ENCODE results near the gene SFT2D1.

The SFT2D1 gene

GRCh38 chr6:166277892-166278578 lies 64.3 kb downstream of the SFT2D1 start:
- no peak for DNase-seq (ENCODE audit: insufficient read length, low spot score)
- TF ChIP-seq POLR2A (IDR thresholded peaks at IDR 0.05; ENCODE audit: low read depth, low read length), result no peak
- no peak for FAIRE-seq

DNA sequence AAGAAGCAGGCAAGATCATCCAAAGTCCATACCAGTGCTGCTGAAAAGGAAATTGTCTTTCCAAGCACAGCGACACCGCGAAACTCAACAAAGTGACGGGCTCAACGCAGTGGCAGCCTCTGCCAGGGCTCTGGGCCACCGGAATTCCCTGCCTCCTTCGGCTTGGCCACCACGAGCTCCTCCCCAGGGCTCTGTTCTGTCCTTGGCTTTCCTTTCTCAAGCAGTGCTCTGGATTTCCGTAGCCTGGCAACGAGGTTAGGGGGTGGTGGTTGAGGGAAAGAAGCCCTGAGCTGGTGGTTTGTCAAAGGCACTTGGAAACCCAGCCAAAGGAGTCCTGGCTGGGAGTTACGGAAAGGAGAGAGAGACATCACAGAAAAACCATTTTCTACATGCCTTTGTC lies 65.3 kb downstream of the SFT2D1 start:
- FAIRE-seq, result no peak
- DNase-seq (ENCODE audit: insufficient read length, low spot score), result no peak
- no peak for TF ChIP-seq POLR2A (IDR thresholded peaks at IDR 0.05; ENCODE audit: low read depth, low read length)

DNA sequence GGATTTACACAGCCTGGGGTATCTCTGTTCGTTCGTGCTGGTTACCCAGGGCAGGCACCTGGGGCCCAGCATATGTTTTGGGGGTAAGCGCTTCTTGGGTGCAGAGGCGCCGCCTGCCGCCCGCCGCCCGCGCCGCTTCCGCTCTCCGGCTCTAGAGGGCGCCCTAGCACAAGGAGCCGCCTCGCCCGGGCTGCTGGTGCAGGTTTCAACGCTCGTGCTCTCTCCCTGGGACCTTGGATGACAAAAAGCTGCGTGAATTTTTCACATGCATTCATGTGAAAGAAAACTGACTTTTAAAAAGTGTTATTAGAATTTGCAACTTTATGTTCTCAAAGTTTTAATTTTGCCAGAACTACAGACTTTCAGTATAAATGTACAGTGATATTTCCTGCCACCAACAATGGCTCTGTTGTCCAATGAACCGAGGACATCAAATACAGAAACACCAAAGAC lies 66.6 kb downstream of the SFT2D1 start:
- FAIRE-seq, result no peak
- DNase-seq (ENCODE audit: insufficient read length, low spot score), result peak; percentile 33
- no peak for TF ChIP-seq POLR2A (IDR thresholded peaks at IDR 0.05; ENCODE audit: low read depth, low read length)

GRCh38 chr6:166274739-166275370 lies 67.5 kb downstream of the SFT2D1 start:
- FAIRE-seq, result no peak
- no peak for DNase-seq (ENCODE audit: insufficient read length, low spot score)
- no peak for TF ChIP-seq POLR2A (IDR thresholded peaks at IDR 0.05; ENCODE audit: low read depth, low read length)

- DNase-seq (ENCODE audit: insufficient read length, low spot score), result no peak
- no peak for TF ChIP-seq POLR2A (IDR thresholded peaks at IDR 0.05; ENCODE audit: low read depth, low read length)
- no peak for FAIRE-seq
Observed at GRCh38 chr6:166274163-166274562, 68.2 kb downstream of the SFT2D1 start.

DNA sequence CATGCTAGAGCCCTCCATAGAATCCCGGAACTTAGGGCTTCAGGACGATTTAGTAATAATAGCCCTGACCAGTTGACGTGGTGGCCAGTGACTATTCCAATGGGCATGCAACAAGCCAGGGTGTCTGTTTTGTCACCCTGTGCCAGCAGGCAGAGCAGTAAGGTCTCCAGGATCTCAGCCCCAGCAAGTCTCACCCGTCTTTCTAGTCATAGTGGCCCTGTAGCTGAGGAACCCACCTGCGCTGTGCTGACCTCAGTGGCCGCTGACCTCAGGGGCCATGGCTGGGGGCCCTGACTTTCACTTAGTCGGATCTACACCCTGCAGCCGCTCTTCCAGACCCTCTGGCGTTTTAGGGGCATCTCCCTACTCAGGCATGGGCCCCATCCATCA lies 71.0 kb downstream of the SFT2D1 start:
- no peak for FAIRE-seq
- no peak for DNase-seq (ENCODE audit: insufficient read length, low spot score)
- TF ChIP-seq POLR2A (IDR thresholded peaks at IDR 0.05; ENCODE audit: low read depth, low read length), result no peak

- no peak for DNase-seq (ENCODE audit: insufficient read length, low spot score)
- FAIRE-seq, result no peak
- no peak for TF ChIP-seq POLR2A (IDR thresholded peaks at IDR 0.05; ENCODE audit: low read depth, low read length)
Observed at GRCh38 chr6:166270706-166271375, 71.5 kb downstream of the SFT2D1 start.

All from H54 (cell line).